ENCODE measurements around the gene PPID.
"Not testable (repeated sequence)": the region's sequence is repeated elsewhere in the genome, so short reads cannot be mapped to it uniquely, and the experiment has no call there.

Gene PPID

DNA sequence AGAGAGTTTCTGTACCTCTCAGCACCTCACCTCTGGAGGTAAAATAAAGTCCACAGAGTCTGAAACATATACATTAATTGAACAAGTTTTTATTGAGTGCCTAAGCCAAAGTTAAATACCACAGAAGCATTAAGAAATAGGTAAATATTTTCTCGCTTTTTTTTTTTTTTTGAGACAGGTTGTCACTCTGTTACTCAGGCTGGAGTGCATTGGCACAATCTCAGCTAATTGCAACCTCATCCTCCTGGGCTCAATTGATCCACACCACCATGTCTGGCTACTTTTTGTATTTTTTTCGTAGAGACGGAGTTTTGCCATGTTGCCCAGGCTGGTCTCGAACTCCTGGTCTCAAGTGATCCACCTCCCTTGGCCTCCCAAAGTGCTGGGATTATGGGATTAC, 35.5 kb upstream of the PPID start:
- no peaks in the 10 kb centered on the region for H3K36me3 ChIP-seq (ENCODE audit: control insufficient read depth, insufficient read depth, low read length)
- peaks cover 5% of the 10 kb centered on the region for H3K9me3 ChIP-seq (ENCODE audit: control insufficient read depth, insufficient read depth, low read length)
- H3K9ac ChIP-seq (ENCODE audit: low read depth, low read length): no peak overlapping the region

DNA sequence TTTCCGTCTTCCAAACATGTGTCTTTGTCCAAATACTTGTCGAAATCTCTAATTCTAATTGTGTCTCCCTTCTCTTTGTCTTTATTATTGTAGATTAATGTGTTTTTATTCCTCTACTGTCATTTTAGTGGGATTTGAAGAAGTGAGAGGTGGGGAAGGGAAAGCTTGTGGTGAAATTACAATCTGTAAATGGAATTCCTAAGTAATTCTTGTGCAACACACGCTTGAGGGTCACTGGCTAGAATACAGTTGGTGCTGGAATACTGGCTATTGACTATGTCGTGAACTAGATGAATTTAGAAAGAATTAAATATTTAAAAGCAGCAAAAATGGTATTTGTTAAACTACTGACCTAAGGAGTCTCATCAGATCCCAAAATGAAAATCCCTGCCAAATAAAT, 34.9 kb upstream of the PPID start:
- H3K27me3 ChIP-seq (ENCODE audit: control insufficient read depth, insufficient read depth, low read length): no peaks in the 10 kb centered on the region
- H3K9ac ChIP-seq (ENCODE audit: low read depth, low read length): no peak overlapping the region
- no peaks in the 10 kb centered on the region for H3K4me1 ChIP-seq (ENCODE audit: control insufficient read depth, insufficient read depth, low read length)
- H3K4me3 ChIP-seq (ENCODE audit: low read depth, low read length): no peak overlapping the region
- H3K9me3 ChIP-seq (ENCODE audit: control insufficient read depth, insufficient read depth, low read length): peaks cover 5% of the 10 kb centered on the region
- no peaks in the 10 kb centered on the region for H3K36me3 ChIP-seq (ENCODE audit: control insufficient read depth, insufficient read depth, low read length)

More for the DNA sequence above, 35.5 kb upstream of the PPID start:
- no peaks in the 10 kb centered on the region for H3K4me1 ChIP-seq (ENCODE audit: control insufficient read depth, insufficient read depth, low read length)
- no peaks in the 10 kb centered on the region for H3K27me3 ChIP-seq (ENCODE audit: control insufficient read depth, insufficient read depth, low read length)
- no peak overlapping the region for H3K4me3 ChIP-seq (ENCODE audit: low read depth, low read length)

DNA sequence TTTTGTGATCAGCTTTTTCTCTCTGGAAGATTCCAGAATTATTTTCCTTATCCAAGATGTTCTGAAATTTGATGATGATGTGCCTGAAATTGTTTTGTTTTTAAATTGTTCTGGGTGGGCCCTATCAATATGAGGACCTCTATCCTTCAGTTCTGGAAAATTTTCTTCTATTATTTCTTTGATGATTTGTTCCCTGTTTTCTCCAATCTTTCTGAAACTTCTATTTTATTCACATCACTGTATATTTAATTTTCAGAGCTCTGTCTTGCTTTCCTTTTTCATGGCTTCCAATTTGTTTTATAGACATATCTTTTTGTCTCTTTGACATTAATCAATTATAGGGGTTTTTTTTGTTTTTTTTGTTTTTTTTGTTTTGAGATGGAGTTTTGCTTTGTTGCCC, 33.4 kb upstream of the PPID start:
- no peak overlapping the region for H3K4me3 ChIP-seq (ENCODE audit: low read depth, low read length)
- no peaks in the 10 kb centered on the region for H3K4me1 ChIP-seq (ENCODE audit: control insufficient read depth, insufficient read depth, low read length)

DNA sequence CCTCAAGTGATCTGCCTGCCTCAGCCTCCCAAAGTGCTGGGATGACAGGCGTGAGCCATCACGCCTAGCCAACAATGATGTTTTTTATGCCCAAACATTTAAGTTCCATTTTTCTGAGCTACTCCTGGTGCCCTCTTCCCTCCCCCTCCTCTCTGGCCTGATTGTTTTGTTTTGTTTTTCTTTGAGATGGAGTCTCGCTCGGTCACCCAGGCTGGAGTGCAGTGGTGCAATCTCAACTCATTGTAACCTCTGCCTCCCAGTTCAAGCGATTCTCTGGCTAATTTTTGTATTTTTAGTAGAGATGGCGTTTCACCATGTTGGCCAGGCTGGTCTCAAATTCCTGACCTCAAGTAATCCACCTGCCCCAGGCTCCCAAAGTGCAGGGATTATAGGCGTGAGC, 32.6 kb upstream of the PPID start:
- not testable (repeated sequence) for H3K4me1 ChIP-seq (ENCODE audit: control insufficient read depth, insufficient read depth, low read length); H3K4me3 ChIP-seq (ENCODE audit: low read depth, low read length); H3K27me3 ChIP-seq (ENCODE audit: control insufficient read depth, insufficient read depth, low read length); H3K36me3 ChIP-seq (ENCODE audit: control insufficient read depth, insufficient read depth, low read length); H3K9me3 ChIP-seq (ENCODE audit: control insufficient read depth, insufficient read depth, low read length); H3K9ac ChIP-seq (ENCODE audit: low read depth, low read length)

More for the DNA sequence above, 33.4 kb upstream of the PPID start:
- no peaks in the 10 kb centered on the region for H3K27me3 ChIP-seq (ENCODE audit: control insufficient read depth, insufficient read depth, low read length)
- H3K9ac ChIP-seq (ENCODE audit: low read depth, low read length): no peak overlapping the region
- H3K9me3 ChIP-seq (ENCODE audit: control insufficient read depth, insufficient read depth, low read length): peaks cover 5% of the 10 kb centered on the region
- no peaks in the 10 kb centered on the region for H3K36me3 ChIP-seq (ENCODE audit: control insufficient read depth, insufficient read depth, low read length)

DNA sequence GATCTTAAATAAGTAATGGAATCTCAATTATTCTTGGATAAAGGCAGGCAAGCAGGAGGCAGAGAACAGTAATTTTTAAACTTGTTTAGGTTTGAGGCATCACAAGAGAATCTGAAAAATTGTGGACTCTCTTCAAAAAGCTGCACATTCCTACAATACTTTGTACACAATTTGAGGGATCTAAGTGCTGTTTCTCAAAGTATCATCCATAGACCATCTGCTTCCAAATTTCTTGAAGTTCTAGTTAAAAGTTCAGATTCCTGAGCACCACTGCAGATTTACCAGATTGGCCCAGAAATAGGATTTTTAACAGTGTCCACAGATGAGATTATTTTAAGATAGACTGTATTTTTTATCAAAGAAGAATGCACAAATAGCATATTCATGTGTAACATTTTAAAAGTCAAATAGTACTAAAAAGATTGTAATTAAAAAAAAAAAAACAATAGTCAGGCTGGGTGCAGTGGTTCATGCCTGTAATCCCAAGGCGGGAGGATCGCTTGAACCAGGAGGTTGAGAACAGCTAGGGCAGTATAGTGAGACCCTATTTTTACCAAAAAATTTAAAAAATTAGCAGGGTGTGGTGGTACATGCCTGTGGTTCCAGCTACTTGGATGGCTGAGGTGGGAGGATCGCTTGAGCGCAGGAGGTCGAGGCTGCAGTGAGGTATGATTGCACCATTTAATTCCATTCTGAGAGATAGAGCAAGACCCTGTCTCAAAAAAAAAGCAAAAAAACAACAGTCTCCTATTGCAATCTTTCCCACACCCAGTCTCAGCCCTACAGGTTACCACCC, 31.4 kb upstream of the PPID start:
- Histone ChIP-seq H3K4me1 (ENCODE audit: control insufficient read depth, insufficient read depth, low read length) (no peaks in the 10 kb centered on the region), H3K4me3 (ENCODE audit: low read depth, low read length) (no peak overlapping the region), H3K36me3 (ENCODE audit: control insufficient read depth, insufficient read depth, low read length) (no peaks in the 10 kb centered on the region), H3K27me3 (ENCODE audit: control insufficient read depth, insufficient read depth, low read length) (no peaks in the 10 kb centered on the region), H3K9ac (ENCODE audit: low read depth, low read length) (no peak overlapping the region), H3K9me3 (ENCODE audit: control insufficient read depth, insufficient read depth, low read length) (peaks cover 5% of the 10 kb centered on the region)

DNA sequence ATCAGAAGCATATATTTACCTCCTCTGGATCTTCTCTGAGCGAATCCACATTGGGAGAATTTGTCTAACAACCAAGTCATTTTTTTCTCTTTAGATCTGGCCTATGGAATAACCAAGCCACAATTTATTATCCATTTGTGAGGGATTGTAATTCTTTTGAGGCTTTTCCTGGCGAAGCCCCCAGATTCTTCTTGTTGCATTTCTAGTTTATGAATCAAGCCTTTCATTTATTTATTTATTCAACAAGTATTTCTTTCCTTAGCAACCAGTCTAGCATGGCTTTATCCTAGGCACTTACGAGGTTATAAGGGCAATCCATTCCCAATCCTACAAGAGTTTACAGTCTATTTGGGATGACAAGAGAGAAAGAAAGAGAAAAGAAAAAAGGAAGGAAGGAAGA, 27.2 kb upstream of the PPID start:
- H3K4me1 ChIP-seq (ENCODE audit: control insufficient read depth, insufficient read depth, low read length): no peaks in the 10 kb centered on the region
- H3K36me3 ChIP-seq (ENCODE audit: control insufficient read depth, insufficient read depth, low read length): no peaks in the 10 kb centered on the region
- no peak overlapping the region for H3K4me3 ChIP-seq (ENCODE audit: low read depth, low read length)
- no peaks in the 10 kb centered on the region for H3K9me3 ChIP-seq (ENCODE audit: control insufficient read depth, insufficient read depth, low read length)
- H3K27me3 ChIP-seq (ENCODE audit: control insufficient read depth, insufficient read depth, low read length): no peaks in the 10 kb centered on the region
- H3K9ac ChIP-seq (ENCODE audit: low read depth, low read length): no peak overlapping the region

DNA sequence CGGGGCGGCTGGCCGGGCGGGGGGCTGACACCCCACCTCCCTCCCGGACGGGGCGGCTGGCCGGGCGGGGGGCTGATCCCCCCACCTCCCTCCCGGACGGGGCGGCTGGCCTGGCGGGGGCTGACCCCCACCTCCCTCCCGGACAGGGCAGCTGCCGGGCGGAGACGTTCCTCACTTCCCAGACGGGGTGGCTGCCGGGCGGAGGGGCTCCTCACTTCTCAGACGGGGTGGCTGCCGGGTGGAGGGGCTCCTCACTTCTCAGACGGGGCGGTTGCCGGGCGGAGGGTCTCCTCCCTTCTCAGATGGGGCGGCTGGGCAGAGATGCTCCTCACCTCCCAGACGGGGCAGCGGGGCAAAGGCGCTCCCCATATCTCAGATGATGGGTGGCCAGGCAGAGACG, 23.3 kb upstream of the PPID start:
- H3K4me1 ChIP-seq (ENCODE audit: control insufficient read depth, insufficient read depth, low read length); H3K4me3 ChIP-seq (ENCODE audit: low read depth, low read length); H3K9ac ChIP-seq (ENCODE audit: low read depth, low read length); H3K9me3 ChIP-seq (ENCODE audit: control insufficient read depth, insufficient read depth, low read length); H3K36me3 ChIP-seq (ENCODE audit: control insufficient read depth, insufficient read depth, low read length); H3K27me3 ChIP-seq (ENCODE audit: control insufficient read depth, insufficient read depth, low read length): not testable (repeated sequence)

DNA sequence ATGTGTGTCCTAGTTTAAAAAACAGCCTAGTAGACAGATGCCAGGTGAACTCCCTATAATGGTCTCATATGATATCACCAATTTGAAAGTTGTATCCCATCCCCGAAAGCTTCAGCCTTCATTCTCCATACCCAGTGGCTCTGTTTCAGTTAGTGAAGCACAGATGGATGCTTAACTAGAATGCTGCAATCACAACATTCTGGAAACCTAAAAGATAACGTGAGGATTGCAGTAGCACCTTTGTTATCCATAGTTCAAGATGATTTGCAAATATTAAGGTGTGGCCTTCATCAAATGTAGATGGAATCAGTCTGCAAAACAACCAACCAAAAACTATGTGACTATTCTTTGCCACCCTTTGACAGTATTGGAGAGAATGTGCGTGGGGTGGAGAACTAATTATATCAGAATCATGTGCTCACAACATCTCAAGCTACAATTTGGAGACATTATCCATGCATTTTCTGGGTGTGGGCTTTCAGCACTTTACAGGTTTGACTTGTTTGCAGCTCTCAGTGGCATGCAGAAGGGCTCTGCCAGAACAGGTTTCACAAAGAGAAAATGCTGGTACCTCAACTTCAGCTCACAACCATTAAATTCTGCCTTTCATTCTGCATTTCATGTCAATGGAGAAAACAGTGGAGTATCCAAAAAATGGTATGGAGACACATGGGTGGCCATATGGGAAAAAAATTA, 18.3 kb upstream of the PPID start:
- Histone ChIP-seq H3K36me3 (ENCODE audit: control insufficient read depth, insufficient read depth, low read length) (no peaks in the 10 kb centered on the region), H3K4me3 (ENCODE audit: low read depth, low read length) (no peak overlapping the region), H3K27me3 (ENCODE audit: control insufficient read depth, insufficient read depth, low read length) (no peaks in the 10 kb centered on the region), H3K9ac (ENCODE audit: low read depth, low read length) (no peak overlapping the region), H3K9me3 (ENCODE audit: control insufficient read depth, insufficient read depth, low read length) (no peaks in the 10 kb centered on the region), H3K4me1 (ENCODE audit: control insufficient read depth, insufficient read depth, low read length) (no peaks in the 10 kb centered on the region)

DNA sequence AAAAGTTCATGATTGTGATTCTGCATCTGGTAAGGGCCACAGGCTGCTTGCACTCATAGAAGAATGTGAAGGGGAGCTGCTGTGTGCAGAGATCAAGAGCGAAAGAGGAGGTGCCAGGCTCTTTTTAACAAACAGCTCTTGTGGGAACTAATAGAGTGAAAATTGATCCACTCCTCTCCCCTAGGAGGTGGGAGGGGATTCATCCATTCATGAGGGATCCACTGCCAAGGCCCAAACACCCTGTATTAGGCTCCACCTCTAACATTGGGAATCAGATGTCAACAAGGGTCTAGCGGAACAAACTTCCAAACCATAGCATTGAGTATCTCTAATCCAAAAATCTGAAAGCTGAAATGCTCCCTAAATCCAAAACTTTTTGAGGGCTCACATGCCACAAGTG, 16.4 kb upstream of the PPID start:
- no peak overlapping the region for H3K9ac ChIP-seq (ENCODE audit: low read depth, low read length)
- H3K36me3 ChIP-seq (ENCODE audit: control insufficient read depth, insufficient read depth, low read length): no peaks in the 10 kb centered on the region
- no peaks in the 10 kb centered on the region for H3K4me1 ChIP-seq (ENCODE audit: control insufficient read depth, insufficient read depth, low read length)
- H3K9me3 ChIP-seq (ENCODE audit: control insufficient read depth, insufficient read depth, low read length): no peaks in the 10 kb centered on the region
- no peaks in the 10 kb centered on the region for H3K27me3 ChIP-seq (ENCODE audit: control insufficient read depth, insufficient read depth, low read length)
- no peak overlapping the region for H3K4me3 ChIP-seq (ENCODE audit: low read depth, low read length)

DNA sequence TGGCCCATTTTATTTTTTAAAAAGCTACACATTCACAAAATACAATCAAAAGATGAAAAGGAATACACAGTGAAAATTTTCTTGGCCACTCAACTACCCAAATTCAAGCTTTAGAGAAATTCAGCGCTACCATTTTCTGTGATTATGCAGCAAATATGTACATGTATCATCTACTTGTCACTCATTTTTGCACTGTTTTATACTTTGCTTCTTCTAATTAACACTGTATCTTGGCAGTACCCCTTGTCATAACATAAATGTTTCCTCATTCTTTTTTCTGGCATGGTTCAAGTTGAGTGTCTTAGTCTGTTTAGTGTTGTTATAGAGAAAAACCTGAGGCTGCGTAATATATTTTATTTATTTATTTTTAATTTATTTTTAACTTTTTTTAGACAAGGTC, 15.7 kb upstream of the PPID start:
- no peaks in the 10 kb centered on the region for H3K9me3 ChIP-seq (ENCODE audit: control insufficient read depth, insufficient read depth, low read length)
- H3K27me3 ChIP-seq (ENCODE audit: control insufficient read depth, insufficient read depth, low read length): no peaks in the 10 kb centered on the region
- no peak overlapping the region for H3K4me3 ChIP-seq (ENCODE audit: low read depth, low read length)
- H3K9ac ChIP-seq (ENCODE audit: low read depth, low read length): no peak overlapping the region
- no peaks in the 10 kb centered on the region for H3K4me1 ChIP-seq (ENCODE audit: control insufficient read depth, insufficient read depth, low read length)
- no peaks in the 10 kb centered on the region for H3K36me3 ChIP-seq (ENCODE audit: control insufficient read depth, insufficient read depth, low read length)

DNA sequence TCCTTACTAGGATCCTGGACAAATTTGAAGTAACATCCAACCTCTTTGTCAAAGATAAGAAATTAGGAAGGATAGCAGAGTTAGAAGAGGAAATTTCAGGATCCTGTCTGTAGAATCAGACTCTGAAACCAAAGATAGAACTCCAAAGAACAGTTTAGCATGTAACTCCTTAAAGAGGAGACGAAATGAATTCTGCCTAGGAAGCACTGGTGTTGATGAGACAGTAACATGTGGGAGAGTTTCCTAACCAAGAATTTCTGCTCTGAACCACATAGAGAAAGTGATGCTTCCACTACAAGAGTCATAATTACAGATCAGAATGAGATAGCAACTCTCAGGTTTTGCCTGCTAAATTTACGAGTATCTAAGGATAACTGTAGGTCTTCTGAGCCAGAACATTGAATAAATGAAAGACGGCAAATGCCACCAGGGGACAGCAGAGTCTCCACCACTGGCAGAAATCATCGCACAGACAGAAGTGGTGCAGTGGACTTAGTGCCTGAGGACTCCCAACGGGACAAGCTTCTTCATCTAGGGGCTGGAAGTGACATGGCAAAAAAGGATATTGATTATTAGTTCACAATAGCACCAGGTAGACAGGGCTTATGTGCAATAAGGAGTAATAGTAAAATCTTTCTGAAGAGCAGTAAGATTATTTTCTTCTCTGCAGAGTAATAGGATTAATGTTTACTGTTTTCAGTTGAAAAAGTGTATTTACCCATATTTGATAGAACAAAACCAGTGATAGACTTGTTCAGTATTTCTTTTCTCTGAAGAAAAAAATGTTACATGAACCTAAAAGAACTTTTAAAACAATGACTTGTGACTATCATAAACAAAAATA, 6.7 kb upstream of the PPID start:
- no peaks in the 10 kb centered on the region for H3K36me3 ChIP-seq (ENCODE audit: control insufficient read depth, insufficient read depth, low read length)
- H3K9me3 ChIP-seq (ENCODE audit: control insufficient read depth, insufficient read depth, low read length): no peaks in the 10 kb centered on the region
- H3K27me3 ChIP-seq (ENCODE audit: control insufficient read depth, insufficient read depth, low read length): no peaks in the 10 kb centered on the region
- H3K4me1 ChIP-seq (ENCODE audit: control insufficient read depth, insufficient read depth, low read length): no peaks in the 10 kb centered on the region
- no peak overlapping the region for H3K4me3 ChIP-seq (ENCODE audit: low read depth, low read length)
- H3K9ac ChIP-seq (ENCODE audit: low read depth, low read length): no peak overlapping the region

Measured in iPS-15b (cell line).